ENCODE measurements around the gene COL21A1.

- TF ChIP-seq, protein P1, sequence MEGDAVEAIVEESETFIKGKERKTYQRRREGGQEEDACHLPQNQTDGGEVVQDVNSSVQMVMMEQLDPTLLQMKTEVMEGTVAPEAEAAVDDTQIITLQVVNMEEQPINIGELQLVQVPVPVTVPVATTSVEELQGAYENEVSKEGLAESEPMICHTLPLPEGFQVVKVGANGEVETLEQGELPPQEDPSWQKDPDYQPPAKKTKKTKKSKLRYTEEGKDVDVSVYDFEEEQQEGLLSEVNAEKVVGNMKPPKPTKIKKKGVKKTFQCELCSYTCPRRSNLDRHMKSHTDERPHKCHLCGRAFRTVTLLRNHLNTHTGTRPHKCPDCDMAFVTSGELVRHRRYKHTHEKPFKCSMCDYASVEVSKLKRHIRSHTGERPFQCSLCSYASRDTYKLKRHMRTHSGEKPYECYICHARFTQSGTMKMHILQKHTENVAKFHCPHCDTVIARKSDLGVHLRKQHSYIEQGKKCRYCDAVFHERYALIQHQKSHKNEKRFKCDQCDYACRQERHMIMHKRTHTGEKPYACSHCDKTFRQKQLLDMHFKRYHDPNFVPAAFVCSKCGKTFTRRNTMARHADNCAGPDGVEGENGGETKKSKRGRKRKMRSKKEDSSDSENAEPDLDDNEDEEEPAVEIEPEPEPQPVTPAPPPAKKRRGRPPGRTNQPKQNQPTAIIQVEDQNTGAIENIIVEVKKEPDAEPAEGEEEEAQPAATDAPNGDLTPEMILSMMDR (conservative IDR thresholded peaks at IDR 0.05 in 1 of 2, IDR thresholded peaks at IDR 0.05 in 1 of 2; ENCODE audit: extremely low read depth in 1 of 2, insufficient read depth in 1 of 2, low read depth in 1 of 2, low read length in 2 of 2): no peak
- TF ChIP-seq EZH2 (IDR thresholded peaks at IDR 0.05; ENCODE audit: borderline replicate concordance, low read length): no peak
These were observed 153.6 kb downstream of the COL21A1 start for GRCh38 chr6:56093776-56094175.
